Adrenal gland (tissue), 5 donors: ENCODE measurements around the gene NHERF1.

Experiments used
- POLR2A ChIP-seq, 2 donors: fragments of 450-650 bp; IDR thresholded peaks; one replicate each; pipeline ENCODE4 v1.6.1; 2017; ENCODE audit warnings: antibody characterized with exemption in 2 of 2, mild to moderate bottlenecking in 2 of 2, moderate library complexity in 1 of 2
- TF ChIP-seq, protein P1 (sequence below), 6 experiments: fragments of 450-650 bp in 4 of 6; fragments of 200-600 bp in 2 of 6; sonication (generic) in 1 of 6; IDR thresholded peaks; 1 replicate in 5 of 6; 2 replicates in 1 of 6; pipeline versions ENCODE4 v1.5.1 to v1.8.0; 2016 to 2021; ENCODE audit warnings: antibody characterized with exemption in 6 of 6, mild to moderate bottlenecking in 2 of 6, moderate library complexity in 1 of 6
- donor health status: DM: no; HTN: no; CAD: no.

DNA sequence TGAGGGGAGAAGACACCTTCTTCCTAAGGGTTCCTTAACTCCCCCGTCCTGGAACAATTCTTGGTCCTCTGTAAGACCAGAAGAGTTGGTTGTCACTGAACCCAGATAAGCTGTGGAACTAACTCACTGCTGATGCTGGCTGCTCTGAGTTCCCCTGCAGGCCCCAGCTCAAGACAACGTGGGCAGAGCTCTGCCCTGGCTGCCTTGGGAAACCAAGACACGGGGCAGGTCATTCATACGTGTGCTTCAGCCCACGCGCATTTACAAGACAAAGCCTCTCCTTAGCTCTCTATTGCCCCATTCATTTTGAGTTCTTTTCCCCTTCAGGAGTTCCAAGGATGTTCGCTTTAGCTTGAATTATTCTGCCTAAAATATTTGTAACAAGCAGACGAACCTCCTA lies 31.1 kb downstream of the NHERF1 start:
- TF ChIP-seq, protein P1, sequence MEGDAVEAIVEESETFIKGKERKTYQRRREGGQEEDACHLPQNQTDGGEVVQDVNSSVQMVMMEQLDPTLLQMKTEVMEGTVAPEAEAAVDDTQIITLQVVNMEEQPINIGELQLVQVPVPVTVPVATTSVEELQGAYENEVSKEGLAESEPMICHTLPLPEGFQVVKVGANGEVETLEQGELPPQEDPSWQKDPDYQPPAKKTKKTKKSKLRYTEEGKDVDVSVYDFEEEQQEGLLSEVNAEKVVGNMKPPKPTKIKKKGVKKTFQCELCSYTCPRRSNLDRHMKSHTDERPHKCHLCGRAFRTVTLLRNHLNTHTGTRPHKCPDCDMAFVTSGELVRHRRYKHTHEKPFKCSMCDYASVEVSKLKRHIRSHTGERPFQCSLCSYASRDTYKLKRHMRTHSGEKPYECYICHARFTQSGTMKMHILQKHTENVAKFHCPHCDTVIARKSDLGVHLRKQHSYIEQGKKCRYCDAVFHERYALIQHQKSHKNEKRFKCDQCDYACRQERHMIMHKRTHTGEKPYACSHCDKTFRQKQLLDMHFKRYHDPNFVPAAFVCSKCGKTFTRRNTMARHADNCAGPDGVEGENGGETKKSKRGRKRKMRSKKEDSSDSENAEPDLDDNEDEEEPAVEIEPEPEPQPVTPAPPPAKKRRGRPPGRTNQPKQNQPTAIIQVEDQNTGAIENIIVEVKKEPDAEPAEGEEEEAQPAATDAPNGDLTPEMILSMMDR (IDR thresholded peaks at IDR 0.05), result no peak
- TF ChIP-seq POLR2A (IDR thresholded peaks at IDR 0.05), result no peak
